ENCODE measurements around the gene IKZF2.

IKZF2 gene

DNA sequence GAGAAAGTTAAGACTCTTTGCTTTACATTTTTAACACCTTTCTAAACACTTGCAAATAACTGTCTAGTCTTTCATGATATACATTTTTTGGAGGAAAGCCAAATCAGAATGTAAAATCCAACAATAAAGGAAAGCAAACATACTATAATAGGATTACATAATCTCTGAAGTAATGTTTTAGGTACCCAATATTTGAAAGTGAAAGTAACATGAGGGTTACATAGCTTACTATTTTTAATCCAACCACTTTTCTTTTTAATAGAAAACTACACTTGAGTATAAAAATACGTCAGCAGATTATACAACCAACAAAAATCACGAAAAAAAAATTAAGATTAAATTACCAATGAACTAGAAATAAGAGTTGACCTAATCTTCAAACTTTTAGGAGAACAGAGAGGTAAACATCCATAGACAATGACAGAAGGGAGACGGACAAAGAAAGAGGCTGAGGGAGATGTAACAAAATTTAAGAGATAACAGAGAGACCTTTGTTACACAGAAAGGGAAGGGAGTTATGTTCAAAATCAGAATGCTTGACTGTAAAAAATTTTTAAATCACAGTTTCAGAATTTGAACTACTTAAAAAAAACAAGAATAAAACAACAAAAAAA is 150.0 kb downstream of the IKZF2 start:
- DNase-seq (ENCODE audit: low spot score): no peak

DNA sequence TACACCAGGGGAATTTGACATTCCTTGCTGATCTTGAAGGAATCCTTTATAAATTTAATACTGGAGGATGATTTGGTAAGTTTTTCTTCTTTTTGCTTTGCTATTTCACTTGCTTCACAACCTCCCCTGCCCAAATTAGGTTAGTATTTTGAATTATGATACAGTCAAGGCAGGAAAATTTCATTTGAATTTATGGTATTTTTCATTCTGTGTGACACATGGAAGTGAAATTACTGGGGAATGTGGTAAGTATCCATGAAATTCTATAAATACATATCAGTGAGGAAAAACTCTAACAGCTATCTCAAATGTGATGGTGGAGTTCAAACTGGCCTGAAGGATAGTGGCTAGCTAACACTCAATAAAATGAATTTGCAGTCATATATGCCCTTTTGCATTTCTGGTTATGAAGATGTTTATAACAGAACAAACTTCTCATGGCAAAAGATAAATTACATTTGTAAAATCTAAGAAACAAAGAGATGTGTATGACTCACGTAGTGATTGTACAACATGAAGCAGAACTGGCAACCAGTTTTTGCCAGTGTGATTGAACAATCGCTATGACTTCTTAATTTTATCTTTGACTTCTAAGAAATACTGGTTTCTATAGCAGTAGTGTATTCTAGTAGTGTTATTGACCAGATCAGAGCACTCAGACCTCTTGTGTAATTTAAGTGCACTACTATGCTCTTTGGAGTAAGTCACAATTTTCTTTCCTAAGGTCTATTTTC is 152.6 kb downstream of the IKZF2 start:
- DNase-seq (ENCODE audit: low spot score): no peak

DNA sequence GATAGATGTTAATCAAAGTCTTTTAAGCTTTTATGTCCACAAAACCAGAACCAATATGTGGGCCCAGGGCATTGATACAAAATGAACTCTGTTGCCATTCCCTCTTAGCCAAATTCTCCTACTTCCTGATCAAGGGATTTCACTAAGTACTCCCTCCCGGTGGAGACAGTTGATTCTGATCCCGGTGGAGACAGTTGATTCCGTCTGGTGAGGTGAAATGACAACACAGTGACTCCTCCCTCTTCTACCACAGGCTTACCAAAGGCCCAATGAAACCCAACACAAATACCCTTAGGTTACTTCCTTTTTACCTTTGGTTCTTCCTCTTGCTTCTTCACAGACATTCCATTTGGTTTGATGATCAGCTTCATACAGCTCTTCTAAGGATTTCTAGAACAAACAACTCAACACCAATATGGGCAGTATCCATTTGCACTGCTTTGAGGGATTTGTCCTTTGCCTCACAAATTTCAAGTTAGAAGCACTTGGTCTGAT is 153.8 kb downstream of the IKZF2 start:
- DNase-seq (ENCODE audit: low spot score): no peak

DNA sequence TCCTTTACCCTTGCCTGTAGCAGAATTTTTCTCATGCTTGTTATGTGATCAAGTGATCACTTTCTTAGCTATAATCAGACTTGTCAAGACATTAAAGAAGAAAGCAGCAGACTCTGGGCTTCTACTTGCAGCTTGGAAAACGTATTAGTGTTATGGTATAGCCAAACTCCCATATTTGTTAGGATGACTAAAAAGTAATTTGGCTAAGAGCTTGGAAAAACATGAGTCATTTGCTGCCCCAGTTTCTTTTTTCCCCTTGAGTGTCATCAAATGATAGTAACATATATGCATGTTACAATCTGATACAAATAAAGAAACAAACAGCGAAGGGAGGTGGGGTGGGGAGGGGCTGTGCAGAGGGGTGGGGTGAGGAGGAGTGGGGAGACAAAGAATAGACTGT is 155.5 kb downstream of the IKZF2 start:
- DNase-seq (ENCODE audit: low spot score): no peak

DNA sequence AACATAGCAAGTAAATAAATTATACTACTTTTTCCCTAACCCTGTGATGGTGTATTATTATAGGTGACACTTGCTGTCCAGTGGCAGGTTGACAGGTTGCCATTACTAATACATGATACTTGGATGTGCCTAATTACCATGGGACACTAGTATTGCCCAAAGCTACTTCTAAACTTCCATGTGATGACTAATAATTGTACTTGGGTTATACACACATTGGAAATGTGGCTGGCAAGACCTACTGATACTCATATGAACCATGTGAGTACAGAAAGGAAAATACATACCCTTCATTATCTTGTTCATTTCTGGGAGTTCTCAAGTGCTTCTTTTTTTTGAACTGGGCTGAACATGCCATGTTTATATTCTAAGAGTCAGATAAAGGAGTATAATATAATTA is 156.4 kb downstream of the IKZF2 start:
- no peak for DNase-seq (ENCODE audit: low spot score)

DNA sequence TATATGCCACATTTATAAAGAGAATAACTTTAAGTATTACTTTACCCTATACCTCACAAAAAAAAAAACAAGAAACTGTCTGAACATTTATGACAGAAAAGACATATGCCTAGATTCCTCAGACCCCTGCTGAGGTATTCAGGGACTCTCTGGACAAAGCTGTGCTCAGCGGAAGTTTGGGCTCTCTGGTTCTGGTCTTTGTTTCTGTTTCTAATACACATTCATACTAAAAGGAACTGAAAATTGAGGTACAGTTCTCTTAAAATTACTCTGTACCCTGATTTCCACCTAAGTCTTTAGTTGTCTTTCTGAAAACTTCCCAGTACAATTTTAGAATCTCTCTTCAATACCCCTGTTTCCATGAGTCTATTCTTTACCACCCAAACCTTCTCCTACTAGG is 160.3 kb downstream of the IKZF2 start:
- no peak for DNase-seq (ENCODE audit: low spot score)

DNA sequence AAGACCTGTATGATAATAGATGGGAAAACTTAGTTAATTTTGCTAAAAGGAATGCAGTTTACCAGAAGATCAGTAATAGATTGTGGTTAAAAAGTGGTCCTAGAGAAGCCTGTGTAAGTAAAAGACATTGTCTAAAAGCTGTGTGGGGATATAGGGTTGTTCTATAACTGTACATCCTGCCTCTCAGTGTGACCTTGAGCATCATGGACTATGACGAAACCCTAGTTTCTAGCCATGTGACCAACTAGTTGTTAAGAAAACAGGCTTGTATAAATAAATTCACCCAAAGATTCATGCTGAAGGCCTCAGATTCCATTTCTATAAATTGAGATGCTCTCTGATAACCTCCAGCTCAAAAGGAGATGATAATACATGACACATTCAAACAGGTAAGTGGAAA is 160.7 kb downstream of the IKZF2 start:
- no peak for DNase-seq (ENCODE audit: low spot score)

DNA sequence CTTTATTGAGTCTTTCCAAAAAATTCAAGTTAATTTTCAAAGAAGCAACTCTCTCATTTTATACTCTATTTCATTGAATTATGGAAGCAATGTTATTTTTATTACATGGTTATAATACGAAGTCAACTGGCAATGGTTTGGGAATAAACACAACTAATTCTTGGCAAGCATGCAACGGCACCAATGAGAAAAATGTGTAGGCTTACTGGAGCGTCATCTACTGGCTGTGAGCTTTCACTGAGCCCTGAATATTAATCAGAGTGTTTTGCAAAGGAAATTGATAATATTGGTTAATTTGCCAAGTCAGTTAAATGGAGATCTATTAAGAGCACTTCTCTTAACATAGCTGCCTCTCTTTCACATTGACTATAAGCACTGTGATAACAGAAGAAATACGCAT is 163.9 kb downstream of the IKZF2 start:
- no peak for DNase-seq (ENCODE audit: low spot score)

DNA sequence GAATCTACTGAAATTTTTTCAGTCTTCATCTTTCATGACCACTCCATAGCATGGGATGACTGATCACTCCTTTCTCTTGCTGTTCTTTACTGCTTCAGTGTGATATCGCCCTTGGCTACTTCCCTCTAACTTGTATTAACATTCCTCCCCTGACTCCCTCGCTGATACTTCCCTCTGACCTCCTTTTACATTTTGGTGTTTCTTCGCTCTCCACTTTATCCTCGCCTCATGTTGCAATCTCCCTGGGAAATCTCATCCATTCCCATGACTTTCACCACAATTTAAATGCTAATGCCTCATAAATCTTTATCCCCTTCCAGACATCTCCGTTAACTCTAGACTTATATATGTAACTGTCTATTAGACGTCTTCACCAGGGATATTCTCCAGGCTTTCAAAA is 167.3 kb downstream of the IKZF2 start:
- DNase-seq (ENCODE audit: low spot score): no peak

DNA sequence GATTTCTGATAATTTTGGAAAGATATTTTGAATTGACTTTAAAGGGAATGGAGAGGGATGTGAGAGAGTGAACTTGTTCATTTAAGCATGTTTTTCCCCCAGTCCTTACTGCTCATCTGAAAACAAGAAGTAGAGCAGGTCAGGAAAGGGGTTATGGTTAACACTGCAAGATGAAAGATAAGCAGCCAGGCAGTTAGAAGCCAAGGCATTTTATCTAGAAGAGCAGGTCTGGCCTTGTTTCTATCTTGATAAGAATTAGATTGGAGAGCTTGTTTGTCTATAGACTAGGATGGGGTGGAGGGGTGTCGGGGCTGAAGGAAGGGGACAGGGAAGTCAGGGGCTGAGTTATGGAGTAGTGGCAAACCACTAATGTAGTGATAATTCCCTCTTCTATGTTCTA is 171.6 kb downstream of the IKZF2 start:
- DNase-seq (ENCODE audit: low spot score): no peak

DNA sequence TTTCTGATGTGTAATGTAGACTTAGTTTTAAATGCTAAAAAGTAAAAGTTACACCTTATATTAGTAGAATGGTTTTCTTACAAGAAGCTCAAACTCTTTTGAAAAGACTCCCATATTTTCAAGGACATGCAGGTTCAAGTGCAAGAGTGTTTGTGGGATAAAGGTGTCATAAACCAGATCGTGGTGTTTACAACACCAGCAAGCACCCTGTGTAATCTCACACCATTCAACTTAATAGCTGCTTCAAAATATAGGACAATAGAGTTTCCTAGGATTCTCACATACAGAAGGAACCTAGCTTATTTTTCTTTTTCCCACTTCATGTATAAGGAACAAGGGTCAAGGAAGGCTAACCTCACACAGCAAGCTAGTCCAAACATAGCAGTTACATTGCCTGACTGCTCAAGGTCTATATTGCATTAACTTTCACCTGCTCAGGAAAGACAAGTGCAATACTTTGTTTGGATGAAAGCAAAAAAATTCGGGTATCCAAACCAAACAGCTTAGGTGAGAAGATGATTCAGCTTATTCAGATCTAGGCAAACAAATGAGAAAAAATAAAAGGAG is 172.3 kb downstream of the IKZF2 start:
- no peak for DNase-seq (ENCODE audit: low spot score)

DNA sequence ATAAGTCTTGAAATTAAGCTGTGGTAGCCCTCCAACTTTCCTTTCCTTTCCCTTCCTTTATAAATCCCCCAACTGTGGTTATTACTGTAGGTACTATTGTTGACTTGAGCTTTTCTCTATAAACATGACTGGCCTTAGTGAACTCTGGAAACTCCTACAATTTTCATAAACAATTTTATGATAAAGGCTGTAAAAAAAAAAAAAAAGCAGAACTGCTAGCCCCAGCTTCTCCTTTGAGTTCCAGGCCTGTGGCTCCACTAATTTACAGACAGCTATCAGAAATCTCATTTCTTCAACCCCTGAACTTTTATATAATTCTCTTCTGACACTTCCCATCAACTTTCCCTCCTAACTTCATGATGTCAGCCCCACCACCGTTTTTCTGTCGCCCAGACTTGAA is 174.3 kb downstream of the IKZF2 start:
- no peak for DNase-seq (ENCODE audit: low spot score)

DNA sequence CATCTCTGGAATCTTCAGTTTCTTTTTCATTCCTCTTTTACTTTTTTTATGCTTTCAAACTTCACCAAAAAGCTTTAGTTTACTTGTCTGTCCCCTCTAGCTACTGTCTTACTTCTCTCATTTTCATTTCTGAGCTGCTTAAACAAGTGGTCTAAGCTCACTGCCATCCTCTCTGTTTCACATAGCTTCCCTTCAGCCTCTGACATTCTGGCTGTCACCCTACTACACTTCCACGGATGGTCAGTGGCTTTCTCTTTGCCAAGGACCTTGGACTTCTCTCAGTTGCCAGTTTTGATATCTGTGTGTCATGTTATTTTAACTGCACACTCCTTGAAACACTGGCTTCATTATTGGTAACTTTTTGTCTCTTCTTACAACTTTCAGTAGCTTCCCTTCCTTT is 176.1 kb downstream of the IKZF2 start:
- no peak for DNase-seq (ENCODE audit: low spot score)

DNA sequence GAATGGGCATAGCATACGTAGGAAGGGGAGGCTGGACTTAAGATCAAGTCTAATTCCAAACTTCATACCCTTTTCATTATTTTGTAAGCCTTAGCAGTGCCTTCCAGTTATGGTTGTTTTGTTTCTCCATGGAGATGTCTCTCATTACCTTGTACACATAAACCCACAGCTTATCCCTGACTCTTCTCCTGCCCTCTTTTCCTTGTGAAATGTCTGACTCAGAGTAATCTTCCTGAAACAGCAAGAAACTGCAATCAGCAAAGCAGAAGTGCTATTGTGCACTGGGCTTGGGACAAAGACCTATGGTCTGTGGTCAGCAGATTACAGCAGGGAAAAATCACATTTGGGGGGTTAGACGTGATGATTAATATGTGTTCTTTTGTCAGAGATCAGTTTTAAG is 176.7 kb downstream of the IKZF2 start:
- no peak for DNase-seq (ENCODE audit: low spot score)

DNA sequence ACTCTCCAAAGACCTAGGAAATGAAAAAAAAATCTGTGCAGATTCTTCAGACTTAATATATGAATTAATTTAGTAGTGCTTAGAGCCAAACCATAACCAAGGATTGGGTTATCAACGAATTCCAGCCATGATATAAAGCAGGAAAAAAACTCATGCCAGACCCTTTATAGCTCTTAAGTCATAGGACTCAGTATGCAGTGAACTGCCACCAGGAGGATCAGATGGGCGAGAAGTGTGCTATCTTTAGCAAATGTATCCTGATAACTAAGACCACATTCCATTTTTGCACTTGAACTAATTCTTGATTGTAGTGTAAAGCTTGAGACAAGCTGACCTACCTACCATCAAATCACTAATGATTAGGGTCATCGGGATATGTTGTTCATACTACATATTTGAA is 178.1 kb downstream of the IKZF2 start:
- DNase-seq (ENCODE audit: low spot score): no peak

DNA sequence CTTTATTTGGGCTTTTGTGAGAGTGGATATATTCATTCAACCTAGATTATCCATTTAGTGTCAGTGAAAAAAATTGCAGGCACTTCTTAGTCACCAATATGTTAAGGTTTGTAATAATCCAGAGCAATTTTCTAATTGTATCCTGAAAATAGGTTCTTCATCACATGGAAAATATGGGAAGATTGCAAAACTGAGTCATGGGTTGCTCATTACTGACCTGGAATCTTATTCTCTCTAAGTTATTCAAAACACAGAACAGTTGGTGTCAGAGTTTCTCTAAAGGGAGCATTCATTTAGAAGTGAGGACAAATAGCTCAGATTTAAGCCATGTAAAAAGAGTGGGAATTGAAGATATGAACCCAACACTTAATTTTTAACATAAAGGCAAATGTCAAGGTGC is 181.3 kb downstream of the IKZF2 start:
- DNase-seq (ENCODE audit: low spot score): no peak

DNA sequence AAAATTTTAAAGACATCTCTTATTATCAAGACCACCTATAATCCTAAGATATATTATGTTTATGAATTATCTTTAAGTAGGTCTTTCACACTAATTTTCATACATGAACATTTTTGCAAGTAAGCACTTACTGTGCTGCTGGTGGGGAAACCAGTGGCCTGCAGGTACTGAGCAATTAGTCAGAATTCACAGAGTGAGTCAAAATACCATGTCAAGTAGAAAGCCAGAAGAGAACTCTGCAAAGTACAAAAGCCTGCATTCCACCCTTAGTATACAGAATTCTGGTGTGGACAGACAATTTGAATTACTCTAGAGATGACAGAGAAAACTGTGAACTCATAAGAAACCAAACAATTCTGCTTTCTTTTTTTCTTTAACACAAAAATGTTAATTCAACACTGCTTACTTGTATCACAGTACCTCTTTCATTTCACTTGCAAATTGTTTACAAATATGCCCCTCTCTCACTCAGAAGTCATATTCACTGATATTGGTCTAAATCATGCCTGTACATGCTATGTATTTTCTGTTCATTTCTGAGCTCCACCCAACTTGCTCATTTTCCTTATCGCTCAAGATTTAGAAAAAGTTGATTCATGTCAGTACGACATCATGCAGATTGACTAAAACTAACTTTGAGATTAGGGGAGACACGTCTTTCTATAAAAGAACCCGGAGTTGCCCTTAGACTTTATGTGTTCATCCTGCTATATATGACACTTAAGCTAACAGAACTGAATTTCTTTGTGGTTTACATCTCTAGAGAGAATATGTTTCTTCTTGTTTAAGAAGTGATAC is 182.9 kb downstream of the IKZF2 start:
- no peak for DNase-seq (ENCODE audit: low spot score)

DNA sequence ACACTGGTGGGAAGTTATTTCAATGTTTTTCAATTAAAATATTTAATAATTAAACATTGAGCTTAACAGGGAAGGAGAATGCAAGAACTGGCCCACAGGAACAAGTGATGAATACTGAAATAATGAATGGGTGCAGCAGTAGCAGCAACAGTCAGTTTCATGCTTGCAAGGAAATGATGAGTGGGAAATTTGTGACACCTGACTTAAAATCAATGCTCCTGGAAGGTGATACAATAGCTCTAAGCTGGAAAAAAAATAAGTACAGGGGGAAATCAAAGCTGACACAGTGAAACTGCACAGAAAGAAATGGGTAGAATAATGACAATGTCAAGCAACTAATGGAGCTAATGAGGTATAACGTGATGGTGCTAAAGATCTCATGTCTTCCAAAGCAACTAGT is 184.5 kb downstream of the IKZF2 start:
- DNase-seq (ENCODE audit: low spot score): no peak

DNA sequence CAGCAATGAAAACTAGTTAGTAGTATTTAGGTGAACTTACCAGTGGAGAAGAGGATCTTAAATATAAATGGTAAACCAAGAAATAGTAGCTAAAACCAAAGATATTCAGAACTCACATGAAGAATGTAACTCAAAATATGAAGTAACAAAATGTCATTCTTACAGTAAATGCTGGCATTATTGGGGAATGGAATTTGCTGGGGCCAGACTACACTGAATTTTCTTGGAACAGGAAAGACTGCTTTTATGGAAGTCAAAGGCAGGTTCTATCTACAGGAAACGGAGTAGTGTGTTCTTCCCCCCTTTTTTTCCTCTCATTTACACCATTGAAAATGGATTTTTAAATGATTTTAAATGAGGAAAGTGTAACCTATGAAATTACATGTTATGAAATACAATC is 188.7 kb downstream of the IKZF2 start:
- DNase-seq (ENCODE audit: low spot score): no peak

DNA sequence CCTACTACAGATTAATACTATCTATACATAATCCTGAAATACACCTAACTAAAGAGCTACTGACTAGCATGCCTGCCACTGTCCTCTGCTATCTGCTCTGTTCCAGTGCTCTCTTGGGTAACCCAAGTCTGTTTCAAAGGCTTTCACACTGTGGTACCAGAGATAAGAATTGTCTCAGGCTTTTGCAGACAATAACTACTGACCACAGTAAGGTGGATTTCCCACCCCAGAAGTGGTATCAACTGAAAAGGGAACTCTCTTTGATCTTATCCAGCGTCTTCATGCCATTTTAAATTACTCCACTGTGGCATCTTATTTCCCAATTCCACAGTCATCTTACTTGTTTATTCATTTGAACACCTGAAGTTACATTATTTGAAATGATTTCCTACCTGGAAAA is 190.2 kb downstream of the IKZF2 start:
- no peak for DNase-seq (ENCODE audit: low spot score)

DNA sequence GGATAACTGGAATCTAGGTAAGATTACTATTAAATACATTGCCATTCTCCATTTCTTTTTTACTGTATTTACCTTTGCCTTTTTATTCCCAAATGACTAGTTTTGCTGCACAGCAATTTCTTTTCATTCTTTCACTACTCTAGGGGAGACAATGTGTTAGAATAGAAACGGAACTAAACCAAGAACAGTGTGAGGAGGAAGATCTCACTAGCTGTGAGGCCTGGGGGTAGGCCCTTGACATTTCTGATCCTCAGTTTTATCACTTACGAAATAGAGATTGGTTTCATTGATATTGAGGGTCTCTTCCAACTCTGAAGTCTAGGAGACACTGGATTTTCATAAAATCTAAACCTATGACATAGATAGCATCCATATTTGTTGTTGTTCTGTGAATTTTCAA is 191.1 kb downstream of the IKZF2 start:
- no peak for DNase-seq (ENCODE audit: low spot score)

DNA sequence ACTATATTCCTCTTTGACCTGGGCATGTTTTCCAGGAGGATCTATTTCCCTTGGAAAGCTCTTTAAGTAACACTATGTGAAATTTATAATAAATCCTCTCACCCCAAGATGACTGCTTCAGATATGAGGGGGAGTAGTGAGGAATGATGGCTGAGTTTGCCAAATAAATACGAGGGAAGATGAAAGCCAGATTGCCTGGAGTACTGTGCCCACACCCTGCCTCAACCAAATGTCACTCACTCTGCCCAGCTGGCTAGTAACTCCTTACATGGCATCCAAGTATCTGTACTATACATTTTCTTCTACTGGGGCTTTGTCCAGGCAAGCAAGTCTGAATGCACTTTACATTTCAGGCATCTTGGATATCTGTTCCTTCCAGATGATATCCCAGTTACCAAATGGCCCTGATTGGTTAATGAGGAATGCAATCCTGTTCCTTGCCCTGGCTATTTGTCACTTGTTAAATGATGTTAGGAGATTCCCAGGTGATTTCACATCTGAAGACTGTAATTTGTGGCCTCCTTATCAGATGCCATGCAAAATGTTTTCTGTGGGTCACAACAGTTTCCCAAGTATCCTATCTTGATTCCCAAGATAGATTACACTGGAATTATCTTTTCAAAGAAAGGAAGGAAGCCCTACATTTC is 191.8 kb downstream of the IKZF2 start:
- DNase-seq (ENCODE audit: low spot score): no peak
